GM13977 (cell line): ENCODE measurements around the gene CHST15.

Experiments
- DNase-seq: peaks from one replicate; pipeline ENCODE4 v3.0.0; 2012; ENCODE audit warnings: low spot score
- in situ Hi-C: fragments of 300-500 bp; cut with MboI; formaldehyde crosslinking; loops from one replicate; pipeline ENCODE4 v1.12.0; 2022; ENCODE audit warnings: low sequenced_read_pairs, low pct_unique_long_range_greater_than_20kb, mixed read lengths, inconsistent platforms; ENCODE audit not compliant: unreplicated experiment
- TF ChIP-seq, protein P1 (sequence below): IDR thresholded peaks from 2 replicates; pipeline ENCODE4 v1.5.1; 2012; ENCODE audit warnings: mild to moderate bottlenecking, control low read depth; ENCODE audit not compliant: insufficient read depth; ENCODE audit errors: extremely low read depth, missing control alignments

The CHST15 gene

DNA sequence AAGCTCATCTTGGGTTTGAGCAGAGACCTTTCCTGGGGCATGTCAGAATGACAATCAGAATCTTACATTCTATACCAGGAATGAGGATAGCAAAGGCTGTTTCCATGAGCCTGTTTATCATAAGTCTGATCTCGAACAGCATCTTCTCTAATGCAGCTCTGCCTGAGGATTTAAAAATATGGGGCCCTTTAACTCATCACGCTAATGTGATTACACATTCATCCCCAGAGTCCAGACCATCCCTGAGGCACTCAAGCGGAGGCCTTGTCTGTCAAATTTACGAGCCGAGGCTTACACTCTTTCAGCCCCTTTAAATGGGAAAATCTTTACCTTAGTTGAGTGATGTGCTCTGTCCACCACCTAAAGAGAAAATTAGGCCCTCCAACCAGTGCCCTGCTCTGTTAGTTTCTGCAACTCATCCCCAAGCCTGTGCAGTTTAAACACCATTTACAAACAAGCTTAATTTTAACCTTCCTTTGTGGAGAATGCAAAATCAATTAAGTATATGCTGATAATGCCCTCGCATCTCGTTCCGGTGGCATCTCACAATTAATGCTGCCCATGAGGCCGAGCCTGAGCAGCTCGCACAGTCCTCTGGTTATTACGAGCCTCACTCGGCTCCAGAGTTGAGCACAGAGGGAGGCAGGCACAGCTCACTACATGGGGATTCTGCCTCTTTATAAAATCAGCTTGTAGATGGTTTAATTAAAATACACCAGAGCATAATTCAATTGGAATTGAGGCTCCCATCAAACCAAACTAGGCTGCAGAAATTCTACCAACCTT is 16.0 kb downstream of the CHST15 start:
- no peak for DNase-seq
- in situ Hi-C loops, result no loop called here

DNA sequence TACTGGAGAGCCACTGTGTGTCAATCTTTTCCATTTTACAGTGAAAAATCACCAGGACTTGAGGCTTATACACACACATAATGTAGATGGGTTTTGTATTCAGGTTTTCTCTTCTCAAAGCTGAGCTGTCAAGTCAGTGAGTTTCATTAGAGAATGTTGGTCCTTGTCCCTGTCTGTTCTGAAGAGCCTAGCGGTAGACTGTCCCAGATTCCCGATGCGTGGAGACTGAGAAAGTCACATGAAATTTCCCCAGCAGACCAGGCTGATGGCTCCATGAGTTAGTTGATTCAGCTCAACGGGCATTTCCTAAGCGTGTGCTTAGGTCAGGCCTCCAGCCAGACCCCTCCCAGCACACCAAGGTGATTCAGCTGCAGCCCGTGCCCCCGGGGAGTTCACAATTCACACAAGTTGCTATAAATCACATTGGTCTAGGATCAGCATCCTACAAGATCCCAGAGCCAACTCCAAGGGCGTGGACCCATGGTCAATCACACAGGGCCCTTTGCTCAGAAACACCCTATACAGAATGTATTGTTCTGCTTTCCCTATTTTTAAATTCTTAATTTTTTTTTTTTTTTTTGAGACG is 17.2 kb downstream of the CHST15 start:
- no peak for DNase-seq
- TF ChIP-seq, protein P1, sequence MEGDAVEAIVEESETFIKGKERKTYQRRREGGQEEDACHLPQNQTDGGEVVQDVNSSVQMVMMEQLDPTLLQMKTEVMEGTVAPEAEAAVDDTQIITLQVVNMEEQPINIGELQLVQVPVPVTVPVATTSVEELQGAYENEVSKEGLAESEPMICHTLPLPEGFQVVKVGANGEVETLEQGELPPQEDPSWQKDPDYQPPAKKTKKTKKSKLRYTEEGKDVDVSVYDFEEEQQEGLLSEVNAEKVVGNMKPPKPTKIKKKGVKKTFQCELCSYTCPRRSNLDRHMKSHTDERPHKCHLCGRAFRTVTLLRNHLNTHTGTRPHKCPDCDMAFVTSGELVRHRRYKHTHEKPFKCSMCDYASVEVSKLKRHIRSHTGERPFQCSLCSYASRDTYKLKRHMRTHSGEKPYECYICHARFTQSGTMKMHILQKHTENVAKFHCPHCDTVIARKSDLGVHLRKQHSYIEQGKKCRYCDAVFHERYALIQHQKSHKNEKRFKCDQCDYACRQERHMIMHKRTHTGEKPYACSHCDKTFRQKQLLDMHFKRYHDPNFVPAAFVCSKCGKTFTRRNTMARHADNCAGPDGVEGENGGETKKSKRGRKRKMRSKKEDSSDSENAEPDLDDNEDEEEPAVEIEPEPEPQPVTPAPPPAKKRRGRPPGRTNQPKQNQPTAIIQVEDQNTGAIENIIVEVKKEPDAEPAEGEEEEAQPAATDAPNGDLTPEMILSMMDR, result no peak
- in situ Hi-C loops, result no loop called here

More for the DNA sequence above, 16.0 kb downstream of the CHST15 start:
- TF ChIP-seq, protein P1, result no peak

DNA sequence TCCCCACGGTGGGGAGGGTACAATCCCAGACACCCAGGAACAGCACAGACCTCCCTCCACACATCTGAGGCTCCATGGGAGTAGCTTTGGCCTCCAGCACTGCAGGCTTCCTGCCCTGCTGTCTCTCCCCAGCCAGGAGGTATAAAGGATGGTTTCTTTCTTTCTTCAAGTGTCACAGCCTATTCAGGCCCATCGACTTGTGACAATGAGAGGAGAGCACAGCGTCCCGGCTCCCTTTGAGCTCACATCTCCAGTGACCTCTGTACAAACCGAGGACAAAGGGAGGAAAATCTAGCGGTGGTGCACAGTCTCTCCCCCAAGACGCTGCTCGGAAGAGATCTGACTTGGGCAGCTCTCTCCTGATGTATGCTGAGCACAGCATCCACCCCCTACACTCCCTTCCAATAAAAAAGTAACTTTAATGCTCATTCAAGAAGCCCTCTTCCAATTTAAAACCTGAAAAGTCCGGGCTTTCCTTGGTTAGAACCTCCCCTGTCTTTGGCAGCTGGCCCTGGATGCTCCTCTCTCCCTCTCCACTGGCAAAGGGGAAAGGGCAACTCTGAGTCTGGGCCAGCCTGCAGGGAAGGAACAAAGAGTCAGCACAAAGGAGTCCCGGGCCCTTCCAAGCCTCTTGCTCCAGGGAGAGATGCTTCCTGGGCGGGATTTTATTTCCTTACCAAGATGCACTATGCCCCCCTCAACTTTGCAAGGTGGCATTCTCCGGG is 18.0 kb downstream of the CHST15 start:
- TF ChIP-seq, protein P1, result no peak
- DNase-seq, result no peak
- in situ Hi-C loops, result no loop called here

DNA sequence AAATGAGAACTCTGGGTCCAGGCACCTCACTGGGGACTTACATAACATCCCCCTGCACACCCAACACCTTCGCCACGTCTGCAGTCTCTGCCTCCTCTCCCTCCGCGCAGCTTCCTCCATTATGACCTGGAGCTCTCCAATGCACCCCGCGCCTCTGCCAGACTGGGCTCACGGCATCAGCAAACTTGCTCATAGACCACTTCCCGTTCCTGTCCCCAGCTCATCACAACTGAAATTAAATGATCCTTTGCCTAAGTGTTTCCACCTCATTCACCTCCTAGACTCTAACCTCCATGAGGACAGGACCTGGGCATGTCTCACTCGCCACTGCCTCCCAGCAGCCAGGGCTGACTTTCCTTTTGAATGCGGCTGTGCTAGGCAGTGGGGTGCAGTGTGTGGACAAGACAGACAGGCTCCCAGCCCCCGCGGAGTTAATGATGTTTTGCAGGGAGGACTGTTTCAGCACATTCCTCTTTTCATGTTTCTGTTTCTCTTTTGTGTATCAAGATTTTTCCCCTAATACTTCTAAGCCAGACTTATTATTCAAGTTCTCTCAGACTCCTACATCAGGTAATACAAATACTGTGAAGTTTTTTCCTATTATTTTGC is 18.8 kb downstream of the CHST15 start:
- in situ Hi-C loops, result no loop called here
- DNase-seq, result no peak
- TF ChIP-seq, protein P1, result no peak

DNA sequence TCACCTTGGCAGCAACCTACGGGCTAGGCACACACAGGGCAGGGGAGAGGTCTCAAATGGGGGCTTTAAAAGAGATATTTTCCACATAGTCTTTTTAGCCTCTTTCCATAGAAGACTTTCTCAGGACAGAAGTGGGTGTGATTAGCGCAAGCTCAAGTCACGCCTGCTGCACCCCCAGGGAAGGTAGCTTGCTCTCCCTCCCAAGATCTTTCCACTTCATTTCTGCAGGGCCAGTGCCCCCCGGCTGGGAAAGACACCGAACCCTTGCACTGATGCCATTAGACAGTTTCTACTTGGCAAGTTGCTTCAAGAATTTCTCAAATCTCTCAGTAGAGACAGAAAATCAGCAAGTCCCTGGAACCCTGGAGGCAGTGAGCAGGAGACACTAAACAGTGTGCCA is 19.4 kb downstream of the CHST15 start:
- TF ChIP-seq, protein P1, result no peak
- DNase-seq, result no peak
- in situ Hi-C loops, result no loop called here

DNA sequence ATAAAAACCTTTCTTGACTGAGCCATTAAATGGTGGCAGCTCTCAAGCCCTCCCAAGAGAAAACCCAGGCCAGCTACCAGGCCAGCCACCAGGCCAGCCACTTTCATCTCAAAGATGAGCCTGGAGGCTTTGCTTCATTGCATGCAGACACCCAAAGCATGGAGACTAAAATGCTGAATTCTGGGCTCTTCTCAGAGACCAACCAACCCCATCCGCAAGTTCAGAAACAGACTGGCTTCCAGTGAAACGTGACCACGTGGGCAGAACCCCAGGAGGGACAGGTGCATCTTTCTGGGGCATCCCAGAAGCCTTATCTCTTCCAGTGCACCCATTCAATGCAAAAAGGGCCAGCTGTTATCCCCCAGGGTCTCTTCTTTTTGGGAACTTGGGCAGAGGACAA is 20.9 kb downstream of the CHST15 start:
- TF ChIP-seq, protein P1, result no peak
- no peak for DNase-seq
- in situ Hi-C loops, result no loop called here
